Measurements from ENCODE around the gene IKBIP. TPM values are rescaled to one million over a fixed set of nuclear protein-coding genes. Genes with fewer than 3 reads are reported as not detected.
A peak's percentile ranks its signal among the peaks of the same experiment; 100 is the strongest.
"Not testable (repeated sequence)": the region's sequence is repeated elsewhere in the genome, so short reads cannot be mapped to it uniquely, and the experiment has no call there.

Gene IKBIP
- total and polyA plus RNA-seq, 7 experiments from 2014 or later: 2.3 to 24.6 (median 5.8) TPM

GRCh38 chr12:98642801-98643200, 1.8 kb downstream of the IKBIP start:
- Mint-ChIP-seq H3K4me3 (peak overlapping the region; percentile 45 to 100 (median 75)), H3K4me1 (peaks cover 7 to 34% (median 26%) of the 10 kb centered on the region in 7 donors), H3K36me3 (peaks cover 0 to 10% (median 0%) of the 10 kb centered on the region in 5 donors), H3K27ac (peak overlapping the region in 4 of 9 donors; percentile 13 to 71 (median 52))
- H3K4me3 ChIP-seq (ENCODE audit: low read length); ATAC-seq; H3K27me3 Mint-ChIP-seq; H3K27ac ChIP-seq (ENCODE audit: low read depth, low read length); H3K27me3 ChIP-seq (ENCODE audit: control insufficient read depth in 2 of 2, insufficient read depth in 2 of 2, low read length in 2 of 2); intact Hi-C loops (cut with micrococcal nuclease); DNase-seq; H3K4me1 ChIP-seq (ENCODE audit: control insufficient read depth in 2 of 2, insufficient read depth in 2 of 2, low read length in 2 of 2); H3K9me3 Mint-ChIP-seq; H3K9me3 ChIP-seq (ENCODE audit: control insufficient read depth in 2 of 3, low read length in 3 of 3): not testable (repeated sequence)
- H3K36me3 ChIP-seq (ENCODE audit: control insufficient read depth in 2 of 3, insufficient read depth in 3 of 3, low read length in 3 of 3): peaks cover 0 to 14% (median 0%) of the 10 kb centered on the region in 3 experiments
- POLR2A ChIA-PET: interaction anchor here (2.1 to 2.3 kb wide), 2 partner anchors 49 to 129 kb away, joined by 9 to 24 read pairs; partner anchors contain the start of gene SLC25A3
- CTCF ChIA-PET: interaction anchor here (1.3 kb wide), 1 partner anchor 76 kb away, joined by 6 read pairs; no protein-coding TSS in a partner anchor

GRCh38 chr12:98639491-98639890, 5.1 kb downstream of the IKBIP start:
- Mint-ChIP-seq H3K4me3 (no peak overlapping the region), H3K4me1 (peaks cover 0 to 39% (median 8%) of the 10 kb centered on the region in 7 donors), H3K9me3 (no peaks in the 10 kb centered on the region), H3K27me3 (no peaks in the 10 kb centered on the region), H3K36me3 (peaks cover 0 to 10% (median 0%) of the 10 kb centered on the region in 5 donors), H3K27ac (no peak overlapping the region)
- ChIA-PET POLR2A (interaction anchor here (1.5 kb wide), 1 partner anchor 47 kb away, joined by 8 read pairs; the partner anchor contains the start of gene SLC25A3), CTCF (no interaction called here)
- ATAC-seq (no peak), DNase-seq (no peak)
- Histone ChIP-seq H3K4me1 (ENCODE audit: control insufficient read depth in 2 of 2, insufficient read depth in 2 of 2, low read length in 2 of 2) (no peaks in the 10 kb centered on the region), H3K27me3 (ENCODE audit: control insufficient read depth in 2 of 2, insufficient read depth in 2 of 2, low read length in 2 of 2) (no peaks in the 10 kb centered on the region), H3K36me3 (ENCODE audit: control insufficient read depth in 2 of 3, insufficient read depth in 3 of 3, low read length in 3 of 3) (peaks cover 0 to 3% (median 0%) of the 10 kb centered on the region in 3 experiments), H3K27ac (ENCODE audit: low read depth, low read length) (no peak overlapping the region), H3K4me3 (ENCODE audit: low read length) (no peak overlapping the region), H3K9me3 (ENCODE audit: control insufficient read depth in 2 of 3, low read length in 3 of 3) (no peaks in the 10 kb centered on the region)
- intact Hi-C loops (cut with micrococcal nuclease): no loop called here

GRCh38 chr12:98638009-98638408, 6.6 kb downstream of the IKBIP start:
- Histone ChIP-seq H3K4me1 (ENCODE audit: control insufficient read depth in 2 of 2, insufficient read depth in 2 of 2, low read length in 2 of 2) (no peaks in the 10 kb centered on the region), H3K4me3 (ENCODE audit: low read length) (no peak overlapping the region), H3K36me3 (ENCODE audit: control insufficient read depth in 2 of 3, insufficient read depth in 3 of 3, low read length in 3 of 3) (no peaks in the 10 kb centered on the region), H3K27ac (ENCODE audit: low read depth, low read length) (no peak overlapping the region), H3K27me3 (ENCODE audit: control insufficient read depth in 2 of 2, insufficient read depth in 2 of 2, low read length in 2 of 2) (no peaks in the 10 kb centered on the region), H3K9me3 (ENCODE audit: control insufficient read depth in 2 of 3, low read length in 3 of 3) (no peaks in the 10 kb centered on the region)
- H3K4me1 Mint-ChIP-seq: peaks cover 0 to 32% (median 4%) of the 10 kb centered on the region in 7 donors
- ChIA-PET POLR2A (interaction anchor here (1.0 kb wide), 1 partner anchor 14 kb away, joined by 4 read pairs; no protein-coding TSS in a partner anchor), CTCF (interaction anchor here (1.2 kb wide), 1 partner anchor 106 kb away, joined by 3 read pairs; no protein-coding TSS in a partner anchor)
- ATAC-seq (no peak), DNase-seq (no peak)
- H3K27ac Mint-ChIP-seq: no peak overlapping the region
- no peak overlapping the region for H3K4me3 Mint-ChIP-seq
- H3K27me3 Mint-ChIP-seq: no peaks in the 10 kb centered on the region
- H3K9me3 Mint-ChIP-seq: no peaks in the 10 kb centered on the region
- intact Hi-C loops (cut with micrococcal nuclease): no loop called here
- peaks cover 0 to 14% (median 5%) of the 10 kb centered on the region in 5 donors for H3K36me3 Mint-ChIP-seq

- Histone ChIP-seq H3K27ac (ENCODE audit: low read depth, low read length) (no peak overlapping the region), H3K4me3 (ENCODE audit: low read length) (no peak overlapping the region), H3K27me3 (ENCODE audit: control insufficient read depth in 2 of 2, insufficient read depth in 2 of 2, low read length in 2 of 2) (no peaks in the 10 kb centered on the region), H3K36me3 (ENCODE audit: control insufficient read depth in 2 of 3, insufficient read depth in 3 of 3, low read length in 3 of 3) (no peaks in the 10 kb centered on the region), H3K9me3 (ENCODE audit: control insufficient read depth in 2 of 3, low read length in 3 of 3) (no peaks in the 10 kb centered on the region), H3K4me1 (ENCODE audit: control insufficient read depth in 2 of 2, insufficient read depth in 2 of 2, low read length in 2 of 2) (no peaks in the 10 kb centered on the region)
- Mint-ChIP-seq H3K36me3 (peaks cover 0 to 19% (median 5%) of the 10 kb centered on the region in 5 donors), H3K27ac (no peak overlapping the region), H3K4me3 (no peak overlapping the region), H3K9me3 (no peaks in the 10 kb centered on the region), H3K4me1 (peaks cover 0 to 28% (median 0%) of the 10 kb centered on the region in 7 donors), H3K27me3 (no peaks in the 10 kb centered on the region)
- DNase-seq: no peak
- intact Hi-C loops (cut with micrococcal nuclease): no loop called here
- no peak for ATAC-seq
- ChIA-PET POLR2A (no interaction called here), CTCF (interaction anchor here (0.6 to 1.6 kb wide), 2 partner anchors 29 to 71 kb away, joined by 3 to 5 read pairs; no protein-coding TSS in a partner anchor)
These were observed 7.5 kb downstream of the IKBIP start for GRCh38 chr12:98637068-98637467.

GRCh38 chr12:98635657-98636323, 8.8 kb downstream of the IKBIP start:
- ChIA-PET POLR2A (no interaction called here), CTCF (interaction anchor here (0.7 kb wide), 1 partner anchor 15 kb away, joined by 3 read pairs; no protein-coding TSS in a partner anchor)
- no peaks in the 10 kb centered on the region for H3K4me1 ChIP-seq (ENCODE audit: control insufficient read depth in 2 of 2, insufficient read depth in 2 of 2, low read length in 2 of 2)
- no peak overlapping the region for H3K27ac ChIP-seq (ENCODE audit: low read depth, low read length)
- H3K9me3 ChIP-seq (ENCODE audit: control insufficient read depth in 2 of 3, low read length in 3 of 3): no peaks in the 10 kb centered on the region
- ATAC-seq: no peak
- DNase-seq: no peak
- no peak overlapping the region for H3K4me3 Mint-ChIP-seq
- peaks cover 0 to 24% (median 0%) of the 10 kb centered on the region in 7 donors for H3K4me1 Mint-ChIP-seq
- H3K27me3 ChIP-seq (ENCODE audit: control insufficient read depth in 2 of 2, insufficient read depth in 2 of 2, low read length in 2 of 2): no peaks in the 10 kb centered on the region
- no peaks in the 10 kb centered on the region for H3K9me3 Mint-ChIP-seq
- intact Hi-C loops (cut with micrococcal nuclease): no loop called here
- H3K36me3 ChIP-seq (ENCODE audit: control insufficient read depth in 2 of 3, insufficient read depth in 3 of 3, low read length in 3 of 3): no peaks in the 10 kb centered on the region
- H3K27me3 Mint-ChIP-seq: no peaks in the 10 kb centered on the region
- H3K27ac Mint-ChIP-seq: no peak overlapping the region
- H3K36me3 Mint-ChIP-seq: peaks cover 0 to 16% (median 5%) of the 10 kb centered on the region in 5 donors
- no peak overlapping the region for H3K4me3 ChIP-seq (ENCODE audit: low read length)

GRCh38 chr12:98618952-98619351, 25.6 kb downstream of the IKBIP start:
- Histone ChIP-seq H3K9me3 (ENCODE audit: control insufficient read depth in 2 of 3, low read length in 3 of 3) (no peaks in the 10 kb centered on the region), H3K27me3 (ENCODE audit: control insufficient read depth in 2 of 2, insufficient read depth in 2 of 2, low read length in 2 of 2) (no peaks in the 10 kb centered on the region), H3K4me1 (ENCODE audit: control insufficient read depth in 2 of 2, insufficient read depth in 2 of 2, low read length in 2 of 2) (no peaks in the 10 kb centered on the region), H3K27ac (ENCODE audit: low read depth, low read length) (no peak overlapping the region), H3K36me3 (ENCODE audit: control insufficient read depth in 2 of 3, insufficient read depth in 3 of 3, low read length in 3 of 3) (no peaks in the 10 kb centered on the region), H3K4me3 (ENCODE audit: low read length) (no peak overlapping the region)
- H3K9me3 Mint-ChIP-seq: peaks cover 0 to 4% (median 0%) of the 10 kb centered on the region in 11 donors
- DNase-seq (no peak), ATAC-seq (peak; percentile 50)
- H3K27me3 Mint-ChIP-seq: no peaks in the 10 kb centered on the region
- no peak overlapping the region for H3K27ac Mint-ChIP-seq
- peaks cover 0 to 7% (median 0%) of the 10 kb centered on the region in 7 donors for H3K4me1 Mint-ChIP-seq
- no peak overlapping the region for H3K4me3 Mint-ChIP-seq
- H3K36me3 Mint-ChIP-seq: peaks cover 0 to 5% (median 3%) of the 10 kb centered on the region in 5 donors
- POLR2A ChIA-PET: no interaction called here
- CTCF ChIA-PET: no interaction called here
- intact Hi-C loops (cut with micrococcal nuclease): no loop called here

Measured in naive thymus-derived CD4-positive, alpha-beta T cell (primary cell).